ENCODE data around the gene HAUS7.

HAUS7 gene

DNA sequence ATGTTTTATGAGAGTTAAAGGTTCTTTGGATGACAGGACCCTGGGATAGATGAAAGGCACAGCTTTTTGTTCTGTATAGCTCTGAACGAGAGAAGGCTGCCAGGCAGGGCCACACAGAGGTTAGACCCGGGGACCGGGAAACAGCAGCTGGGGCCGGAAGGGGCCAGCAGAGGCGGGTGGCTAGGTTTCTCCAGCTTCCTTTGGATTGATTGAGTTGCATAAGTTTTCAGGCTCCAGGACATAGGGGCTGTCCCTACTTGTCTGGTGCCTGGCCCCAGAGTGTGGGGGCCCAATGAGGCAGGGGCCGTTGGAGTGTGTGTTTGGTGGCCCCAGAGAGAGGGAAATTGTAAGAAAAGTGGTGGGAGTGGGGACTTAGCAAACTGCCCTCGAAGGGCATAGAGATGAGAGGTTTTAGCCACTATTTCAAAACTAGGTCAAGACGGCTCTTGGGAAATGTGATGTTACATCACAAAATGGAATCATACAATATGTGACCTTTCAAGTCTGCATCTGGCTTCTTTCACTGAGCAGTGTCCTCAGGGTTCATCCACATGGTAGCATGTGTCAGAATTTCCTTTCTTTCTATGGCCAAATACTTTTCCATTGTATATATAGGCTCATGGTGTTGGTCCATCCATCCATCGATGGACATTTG lies 55.4 kb downstream of the HAUS7 start:
- DNase-seq (ENCODE audit: low read depth in 1 of 2, low spot score in 1 of 2): peak in 1 of 2 experiments; percentile 48
- TF ChIP-seq SPI1 (IDR thresholded peaks at IDR 0.05; ENCODE audit: borderline replicate concordance, low read depth): no peak
- no peak for TF ChIP-seq GABPA (IDR thresholded peaks at IDR 0.05; ENCODE audit: low read depth)
- no peak for TF ChIP-seq REST (IDR thresholded peaks at IDR 0.05; ENCODE audit: insufficient replicate concordance, low read depth)
- TF ChIP-seq POLR2AphosphoS5 (IDR thresholded peaks at IDR 0.05; ENCODE audit: low read depth): no peak
- TF ChIP-seq, protein P1, sequence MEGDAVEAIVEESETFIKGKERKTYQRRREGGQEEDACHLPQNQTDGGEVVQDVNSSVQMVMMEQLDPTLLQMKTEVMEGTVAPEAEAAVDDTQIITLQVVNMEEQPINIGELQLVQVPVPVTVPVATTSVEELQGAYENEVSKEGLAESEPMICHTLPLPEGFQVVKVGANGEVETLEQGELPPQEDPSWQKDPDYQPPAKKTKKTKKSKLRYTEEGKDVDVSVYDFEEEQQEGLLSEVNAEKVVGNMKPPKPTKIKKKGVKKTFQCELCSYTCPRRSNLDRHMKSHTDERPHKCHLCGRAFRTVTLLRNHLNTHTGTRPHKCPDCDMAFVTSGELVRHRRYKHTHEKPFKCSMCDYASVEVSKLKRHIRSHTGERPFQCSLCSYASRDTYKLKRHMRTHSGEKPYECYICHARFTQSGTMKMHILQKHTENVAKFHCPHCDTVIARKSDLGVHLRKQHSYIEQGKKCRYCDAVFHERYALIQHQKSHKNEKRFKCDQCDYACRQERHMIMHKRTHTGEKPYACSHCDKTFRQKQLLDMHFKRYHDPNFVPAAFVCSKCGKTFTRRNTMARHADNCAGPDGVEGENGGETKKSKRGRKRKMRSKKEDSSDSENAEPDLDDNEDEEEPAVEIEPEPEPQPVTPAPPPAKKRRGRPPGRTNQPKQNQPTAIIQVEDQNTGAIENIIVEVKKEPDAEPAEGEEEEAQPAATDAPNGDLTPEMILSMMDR (IDR thresholded peaks at IDR 0.05; ENCODE audit: insufficient read depth, low read length): no peak

DNA sequence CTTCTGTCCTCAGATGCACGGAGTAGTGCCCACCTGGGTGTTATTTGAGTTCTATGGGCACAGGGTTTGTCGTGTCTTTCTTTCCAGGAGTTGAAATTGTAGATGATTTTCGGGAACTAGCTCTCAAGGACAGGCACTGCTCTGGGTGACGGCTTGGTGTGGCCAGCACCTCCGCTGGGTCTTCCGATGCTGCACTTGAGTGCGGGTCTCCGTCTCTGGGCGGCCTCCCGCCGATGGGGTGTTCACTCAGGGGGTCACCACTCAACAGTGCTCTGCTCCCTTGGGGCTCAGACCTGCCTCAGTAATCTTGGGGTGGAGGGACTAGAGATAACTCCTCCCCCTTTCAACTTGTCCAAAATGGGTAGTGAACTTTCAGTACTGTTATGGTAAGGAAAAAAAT lies 56.6 kb downstream of the HAUS7 start:
- no peak for TF ChIP-seq GABPA (IDR thresholded peaks at IDR 0.05; ENCODE audit: low read depth)
- no peak for TF ChIP-seq SPI1 (IDR thresholded peaks at IDR 0.05; ENCODE audit: borderline replicate concordance, low read depth)
- TF ChIP-seq, protein P1 (IDR thresholded peaks at IDR 0.05; ENCODE audit: insufficient read depth, low read length): no peak
- no peak for TF ChIP-seq POLR2AphosphoS5 (IDR thresholded peaks at IDR 0.05; ENCODE audit: low read depth)
- no peak for TF ChIP-seq REST (IDR thresholded peaks at IDR 0.05; ENCODE audit: insufficient replicate concordance, low read depth)
- H3K27ac ChIP-seq (replicated peaks): no peak overlapping the region; the same call in 1 of the 2 replicates
- no peak overlapping the region for H3K4me3 ChIP-seq (replicated peaks; ENCODE audit: insufficient read depth, low read length)
- no peaks in the 10 kb centered on the region for H3K27me3 ChIP-seq (ENCODE audit: insufficient read depth, poor library complexity, severe bottlenecking)
- DNase-seq (ENCODE audit: low read depth in 1 of 2, low spot score in 1 of 2): no peak

More for the DNA sequence above, 55.4 kb downstream of the HAUS7 start:
- Histone ChIP-seq H3K27me3 (ENCODE audit: insufficient read depth, poor library complexity, severe bottlenecking) (no peaks in the 10 kb centered on the region), H3K4me3 (replicated peaks; ENCODE audit: insufficient read depth, low read length) (no peak overlapping the region), H3K27ac (replicated peaks) (peak overlapping the region; percentile 57)

DNA sequence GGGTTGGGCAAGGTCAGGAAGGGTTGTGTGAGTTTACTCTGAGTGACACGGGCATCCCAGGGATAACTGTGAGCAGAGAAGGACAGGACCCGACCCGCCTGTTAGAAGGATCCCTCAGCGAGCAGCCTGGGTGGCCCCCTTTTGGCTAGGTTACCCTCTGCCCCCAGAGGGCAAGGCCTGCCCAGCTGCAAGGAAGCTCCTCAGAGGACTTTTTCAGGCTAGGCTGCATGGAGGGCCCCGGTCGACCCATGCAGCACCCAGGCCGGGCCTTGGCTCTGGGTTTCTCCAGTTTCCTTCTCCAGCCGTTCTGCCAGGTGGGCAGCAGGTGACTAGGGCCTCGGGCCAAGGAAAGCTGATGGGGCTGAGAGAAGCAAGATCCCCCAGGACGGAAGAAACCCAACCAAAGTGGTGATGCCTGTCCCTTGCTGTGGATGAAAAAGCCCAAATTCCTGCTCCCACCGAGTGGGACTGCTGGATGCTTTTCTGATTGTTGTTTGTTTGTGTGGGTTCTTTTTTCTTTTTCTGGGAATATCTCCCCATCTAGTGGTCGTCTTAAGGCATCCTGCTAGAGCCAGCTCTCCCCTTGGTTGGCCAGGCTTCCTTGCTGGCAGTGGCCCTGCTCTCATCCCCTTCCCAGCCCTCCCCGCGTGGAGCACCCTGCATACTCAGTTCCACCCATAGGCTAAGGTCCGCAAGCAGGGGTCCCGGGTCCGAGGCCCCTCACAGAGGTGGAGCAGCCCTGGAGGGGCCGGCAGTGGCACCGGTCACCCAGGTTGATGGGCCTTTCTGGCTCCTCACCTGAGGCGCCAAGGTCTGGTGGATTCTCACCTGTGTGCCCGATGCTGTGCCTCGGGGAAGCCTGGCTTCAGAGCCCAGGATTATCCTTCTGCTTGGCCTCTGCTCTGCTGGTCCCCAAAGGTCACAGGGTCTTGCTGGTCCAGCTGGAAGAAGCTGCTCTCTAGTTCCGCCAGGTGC lies 57.3 kb downstream of the HAUS7 start:
- H3K27me3 ChIP-seq (ENCODE audit: insufficient read depth, poor library complexity, severe bottlenecking): no peaks in the 10 kb centered on the region
- DNase-seq (ENCODE audit: low read depth in 1 of 2, low spot score in 1 of 2): no peak
- peak overlapping the region; percentile 52 for H3K4me3 ChIP-seq (replicated peaks; ENCODE audit: insufficient read depth, low read length)
- TF ChIP-seq POLR2AphosphoS5 (IDR thresholded peaks at IDR 0.05; ENCODE audit: low read depth) (no peak), GABPA (IDR thresholded peaks at IDR 0.05; ENCODE audit: low read depth) (no peak)
- TF ChIP-seq, protein P1 (IDR thresholded peaks at IDR 0.05; ENCODE audit: insufficient read depth, low read length): no peak
- no peak overlapping the region for H3K27ac ChIP-seq (replicated peaks)

Measured in HL-60 (cell line).